NCI-H2171 (cell line): ENCODE results near the gene TTC34.

Experiments
- DNase-seq: peaks from one replicate; lab custom pipeline; 2025; lab: John Stamatoyannopoulos, UW

Gene TTC34

DNA sequence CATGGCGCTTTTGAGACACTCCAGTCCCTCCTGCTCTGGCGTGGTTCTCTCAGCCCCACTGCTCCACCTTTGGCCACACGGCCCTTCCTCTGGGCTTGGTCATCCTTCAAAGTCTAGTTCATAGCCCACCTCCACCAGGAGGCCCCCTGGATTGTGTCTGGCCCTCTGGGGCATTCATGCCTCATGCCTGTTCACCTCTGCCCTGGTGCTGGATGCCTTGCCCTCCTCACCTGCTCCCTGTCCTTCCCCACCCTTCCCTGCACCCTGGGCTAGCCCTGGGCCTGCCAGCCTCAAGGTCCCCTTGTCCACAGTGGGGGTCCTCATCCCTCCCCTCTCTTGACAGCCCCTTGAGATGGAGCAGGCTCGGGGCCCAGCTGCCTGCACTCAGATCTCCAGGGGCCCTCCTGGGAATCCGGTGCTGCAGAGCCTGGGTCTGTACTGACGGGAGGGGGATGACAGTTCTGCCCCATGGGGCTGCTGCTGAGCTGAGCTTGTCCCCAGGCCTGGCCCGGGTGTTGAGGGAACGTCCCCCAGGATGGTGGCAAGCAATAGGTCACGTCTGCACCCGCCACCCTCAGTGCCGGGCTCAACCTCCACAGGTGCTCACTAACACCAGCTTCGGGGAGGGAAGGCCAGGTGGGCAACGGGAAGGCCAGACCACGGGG, 196.5 kb downstream of the TTC34 start:
- no peak for DNase-seq

- DNase-seq: no peak
Observed at GRCh38 chr1:2604156-2604843, 197.2 kb downstream of the TTC34 start.

DNA sequence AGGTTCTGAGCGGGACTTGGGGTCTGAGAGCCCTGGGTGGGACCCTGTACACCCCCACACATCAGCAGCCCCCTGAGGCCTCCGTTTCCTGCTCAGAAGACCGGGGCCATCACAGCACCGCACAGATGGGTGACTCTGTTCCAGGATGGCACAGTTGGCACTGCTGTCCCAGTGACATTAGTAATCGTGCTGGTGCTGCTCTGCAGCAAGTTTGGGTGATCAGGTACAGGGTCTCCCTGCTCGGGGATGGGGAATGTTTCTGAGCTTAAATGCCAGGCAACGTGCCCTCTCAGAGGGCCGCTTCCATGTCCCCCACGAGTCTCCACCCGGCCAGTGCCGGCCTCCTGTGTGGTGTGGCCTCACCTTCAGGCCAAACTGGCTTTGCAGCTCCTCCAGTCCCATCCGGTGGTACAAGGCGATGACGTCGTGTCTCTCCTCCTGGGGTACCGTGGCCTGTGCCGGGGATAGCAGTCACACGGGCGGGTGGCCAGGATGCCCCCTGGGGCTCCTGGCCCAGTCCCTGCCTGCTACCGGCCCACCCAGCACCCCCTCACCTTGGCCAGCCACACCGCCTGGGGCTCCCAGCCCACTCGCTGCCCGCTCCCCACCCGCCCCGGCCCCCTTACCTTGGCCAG, 197.9 kb downstream of the TTC34 start:
- no peak for DNase-seq

DNA sequence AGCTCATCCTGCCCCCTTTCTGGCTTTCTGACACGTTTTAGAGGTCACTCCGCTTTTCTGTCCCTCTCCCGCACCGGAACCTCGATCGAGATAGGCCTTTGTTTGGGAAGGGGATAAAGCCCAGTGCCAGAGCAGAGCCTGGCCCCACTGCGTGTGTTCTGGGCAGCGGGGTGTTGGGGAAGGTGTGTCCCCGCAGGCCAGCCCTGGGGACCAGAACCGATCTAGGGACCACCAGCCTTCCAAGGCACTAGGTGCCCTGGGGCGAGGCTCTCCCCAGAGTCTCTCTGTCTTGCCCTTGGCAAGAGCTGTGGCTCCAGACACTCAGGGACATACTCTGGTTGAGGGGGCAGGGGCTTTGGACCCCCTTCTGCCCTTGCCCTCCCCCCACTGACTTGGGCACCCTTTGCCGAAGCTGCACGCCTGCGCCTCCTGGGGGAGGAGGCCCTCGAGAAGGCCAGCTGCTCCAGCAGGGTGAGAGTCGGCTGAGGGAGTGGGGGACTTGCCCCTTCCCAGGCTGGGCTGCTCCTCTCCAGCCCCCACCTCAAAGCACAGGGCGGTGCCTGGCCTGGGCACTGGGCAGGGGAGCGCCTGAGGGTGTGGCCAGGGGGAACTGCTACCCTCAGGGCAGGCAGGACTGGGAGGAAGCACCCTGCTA, 198.5 kb downstream of the TTC34 start:
- DNase-seq: no peak

- DNase-seq: no peak
Observed at GRCh38 chr1:2602311-2602835, 199.1 kb downstream of the TTC34 start.

GRCh38 chr1:2601721-2602303, 199.7 kb downstream of the TTC34 start:
- DNase-seq: no peak

DNA sequence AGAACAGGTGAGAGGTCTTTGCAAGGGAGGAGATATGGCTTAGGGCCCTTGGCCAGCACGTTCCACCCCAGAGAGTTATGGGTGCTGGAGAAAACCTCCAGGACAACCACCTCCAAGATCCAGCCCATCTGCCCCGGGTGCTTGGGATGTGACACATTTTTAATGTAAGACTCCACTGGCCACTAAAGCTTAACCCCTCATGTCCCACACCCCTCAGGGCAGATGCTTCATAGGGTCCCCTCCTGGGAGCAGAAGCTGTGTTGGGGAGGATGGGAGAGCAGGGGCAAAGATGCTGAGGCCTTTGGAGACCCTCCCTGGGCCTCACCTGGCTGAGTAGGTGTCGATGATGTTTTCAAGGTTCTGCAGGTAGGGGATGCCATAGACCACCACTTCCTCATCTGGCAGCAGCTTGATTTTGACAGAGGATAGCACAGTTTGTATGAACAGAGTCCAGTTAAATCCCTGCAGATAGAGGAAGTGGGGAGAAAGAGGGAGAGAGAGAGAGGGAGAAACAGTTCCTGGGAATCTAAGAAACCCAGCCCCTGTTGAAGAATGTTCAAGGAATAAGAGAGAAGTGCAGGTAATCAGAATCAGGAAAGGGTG, 203.1 kb downstream of the TTC34 start:
- DNase-seq: no peak

GRCh38 chr1:2597441-2598328, 203.8 kb downstream of the TTC34 start:
- DNase-seq: no peak

GRCh38 chr1:2596530-2597333, 204.8 kb downstream of the TTC34 start:
- peak; percentile 66 for DNase-seq

- no peak for DNase-seq
Observed at GRCh38 chr1:2595812-2596529, 205.5 kb downstream of the TTC34 start.

DNA sequence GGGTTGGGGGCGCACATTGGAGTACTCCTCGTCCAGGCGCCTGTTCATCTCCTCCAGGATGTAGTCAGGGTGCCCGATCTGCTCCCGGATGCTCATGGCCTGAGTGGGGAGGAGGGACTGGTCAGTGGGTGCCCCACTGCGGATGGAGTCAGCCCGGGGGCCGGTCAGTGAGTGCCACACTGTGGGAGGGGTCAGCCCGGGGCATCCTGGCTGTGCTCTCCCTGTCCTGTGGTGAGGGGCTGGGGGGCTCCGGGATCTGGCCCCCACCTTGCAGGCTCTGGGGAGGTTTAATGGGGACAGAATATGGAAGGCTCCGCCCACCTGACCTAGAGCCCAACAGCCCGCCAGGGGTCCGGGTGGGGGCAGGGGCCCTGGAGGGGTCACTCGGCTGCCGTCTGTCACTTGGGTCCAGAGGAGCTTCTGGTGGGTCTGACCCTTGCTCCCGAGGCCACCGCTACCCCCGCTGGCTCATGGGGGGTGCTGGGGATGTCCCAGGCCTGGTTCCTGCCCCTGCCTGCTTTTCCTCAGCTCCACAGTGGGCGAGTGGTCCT, 206.2 kb downstream of the TTC34 start:
- DNase-seq: no peak

- no peak for DNase-seq
Observed at GRCh38 chr1:2594641-2595131, 206.8 kb downstream of the TTC34 start.

DNA sequence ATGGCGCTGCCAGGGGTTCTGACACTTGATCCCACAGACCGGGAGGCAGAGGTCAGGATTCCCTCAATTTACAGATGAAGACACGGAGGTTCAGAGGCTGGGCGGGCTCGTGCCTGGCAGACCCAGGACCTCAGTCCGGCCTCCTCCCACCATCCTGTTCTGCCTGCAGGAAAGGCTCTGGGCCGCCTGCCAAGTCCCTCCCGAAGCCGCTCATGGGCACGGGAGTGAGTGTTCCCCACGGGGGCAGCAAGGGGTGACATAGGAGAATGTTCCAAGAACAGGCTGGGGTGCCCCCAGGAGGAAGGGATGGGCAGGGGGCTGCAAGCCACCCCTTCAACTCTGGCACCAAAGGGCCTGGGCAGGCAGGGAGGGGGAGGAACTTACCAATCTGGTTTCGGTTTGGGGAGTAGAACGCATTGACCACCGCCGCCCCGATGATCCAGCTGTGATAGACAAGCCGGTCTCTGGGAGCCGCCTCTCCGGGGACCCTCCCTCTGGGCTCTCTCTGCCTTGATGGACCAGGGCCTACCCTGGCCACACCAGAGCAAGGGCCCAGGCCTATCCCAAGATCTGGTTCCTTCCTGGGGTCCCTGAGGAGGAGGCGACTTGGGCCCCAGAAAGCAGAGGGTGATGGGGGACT, 207.4 kb downstream of the TTC34 start:
- peak; percentile 29 for DNase-seq

- DNase-seq: no peak
Observed at GRCh38 chr1:2593251-2593878, 208.1 kb downstream of the TTC34 start.

DNA sequence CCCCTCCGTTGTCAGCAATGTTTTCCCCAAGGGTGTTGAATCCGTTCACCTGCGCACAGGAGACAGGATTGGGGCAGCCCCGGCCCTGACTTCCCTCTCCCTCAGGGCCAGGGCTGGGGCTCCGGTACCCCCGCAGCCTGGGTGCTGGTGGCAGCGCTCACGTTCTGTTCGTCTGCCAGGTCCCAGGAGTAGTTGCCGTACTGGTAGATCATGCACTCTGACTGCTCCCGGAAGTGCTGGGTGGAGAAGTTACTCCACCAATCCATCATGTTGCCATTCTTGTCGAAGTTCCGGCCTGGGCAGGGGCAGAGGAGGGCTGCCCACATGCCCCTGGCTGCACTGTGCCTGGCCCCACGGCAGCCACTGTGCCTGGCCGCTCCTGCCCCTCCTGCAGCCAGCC, 208.8 kb downstream of the TTC34 start:
- DNase-seq: no peak

DNA sequence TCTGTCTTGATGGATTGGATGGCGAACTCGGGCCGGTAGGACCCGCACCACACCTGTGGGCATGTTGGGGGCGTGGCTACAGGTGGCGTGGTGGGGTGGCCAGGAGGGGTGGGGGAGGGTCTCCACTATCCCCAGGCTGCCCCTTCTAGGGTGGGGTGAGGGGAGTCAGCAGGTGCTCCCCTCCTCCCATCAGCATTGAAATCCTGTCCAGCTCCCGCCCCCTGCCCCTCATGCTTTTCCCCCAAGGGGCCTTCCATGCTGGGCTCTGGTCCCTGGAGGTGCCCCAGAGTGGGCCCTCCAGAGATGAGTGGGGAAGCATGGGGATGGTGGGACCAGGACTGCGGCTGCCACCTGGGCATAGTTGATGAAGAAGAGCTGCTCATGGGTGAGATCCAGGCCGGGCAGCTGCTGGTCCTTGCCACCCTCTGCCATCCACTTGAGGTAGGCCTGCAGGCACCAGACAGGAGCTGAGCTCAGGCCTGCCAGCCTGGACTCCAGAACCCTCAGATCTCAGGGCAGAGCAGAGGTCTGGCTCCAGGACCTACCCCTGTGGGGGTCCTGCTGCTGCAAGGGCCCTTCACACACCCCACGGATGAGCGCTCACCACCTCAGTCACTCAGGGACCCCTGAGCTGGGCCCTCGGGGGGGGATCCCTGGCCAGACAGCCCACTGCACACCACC, 209.8 kb downstream of the TTC34 start:
- DNase-seq: no peak

- DNase-seq: no peak
Observed at GRCh38 chr1:2591233-2591580, 210.3 kb downstream of the TTC34 start.
